Hematopoietic multipotent progenitor cell treated with erythropoietin and hydrocortisone succinate and interleukin-3 and kit ligand, for 8 days (in vitro differentiated cells): Measurements from ENCODE around the gene KCTD10.

Experiments
- DNase-seq: peaks from one replicate; pipeline ENCODE4 v3.0.0-alpha.2; 2015

KCTD10 gene, protein sequence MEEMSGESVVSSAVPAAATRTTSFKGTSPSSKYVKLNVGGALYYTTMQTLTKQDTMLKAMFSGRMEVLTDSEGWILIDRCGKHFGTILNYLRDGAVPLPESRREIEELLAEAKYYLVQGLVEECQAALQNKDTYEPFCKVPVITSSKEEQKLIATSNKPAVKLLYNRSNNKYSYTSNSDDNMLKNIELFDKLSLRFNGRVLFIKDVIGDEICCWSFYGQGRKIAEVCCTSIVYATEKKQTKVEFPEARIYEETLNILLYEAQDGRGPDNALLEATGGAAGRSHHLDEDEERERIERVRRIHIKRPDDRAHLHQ

DNA sequence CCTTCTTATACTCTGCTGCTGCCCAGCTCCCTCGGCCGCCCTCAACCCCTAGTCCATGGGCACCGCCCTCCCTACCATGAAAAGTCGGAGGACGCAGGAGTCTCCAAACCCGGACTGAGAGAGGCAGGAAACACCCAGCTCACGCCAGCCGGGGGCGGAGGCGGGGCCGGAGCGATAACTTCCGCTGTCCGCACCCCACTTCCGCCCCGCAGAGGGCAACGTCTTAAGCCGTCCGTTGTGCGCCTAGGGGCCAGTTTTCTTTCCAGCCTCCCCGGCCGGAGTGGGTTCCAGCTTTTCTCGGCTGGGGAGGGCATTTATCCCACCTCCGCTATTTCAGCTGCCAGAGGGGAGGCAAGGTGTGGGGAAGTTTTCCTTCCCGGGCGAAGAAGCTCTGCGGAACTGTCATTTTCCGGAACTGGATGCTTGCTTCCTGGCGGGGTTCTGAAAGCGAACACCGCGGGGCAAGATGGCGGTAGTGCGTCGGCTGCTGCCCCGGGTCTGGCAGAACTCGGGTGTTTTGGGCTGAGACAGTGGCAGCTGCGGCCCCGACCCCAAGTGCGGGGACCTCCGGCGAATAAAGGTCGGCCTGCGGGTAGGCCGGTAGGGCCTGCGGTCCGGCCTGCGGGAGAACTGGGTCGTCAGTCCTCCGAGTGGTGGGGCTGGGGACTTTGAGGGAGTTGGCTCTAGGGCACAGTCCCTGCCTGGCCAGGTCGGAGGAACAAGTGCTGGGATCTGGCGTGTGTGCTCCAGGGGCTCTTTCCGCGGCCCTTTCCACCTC, at the start of gene KCTD10, which contains the start of gene UBE3B:
TSS of gene KCTD10 (minus strand) at position 116 of the 778 bp plus-strand sequence. CDS start at position 78, 38 bp downstream.
TSS of gene UBE3B (plus strand) at position 450 of the 778 bp plus-strand sequence. CDS start 5,918 bp downstream, outside the sequence.
- DNase-seq: peak; percentile 90

DNA sequence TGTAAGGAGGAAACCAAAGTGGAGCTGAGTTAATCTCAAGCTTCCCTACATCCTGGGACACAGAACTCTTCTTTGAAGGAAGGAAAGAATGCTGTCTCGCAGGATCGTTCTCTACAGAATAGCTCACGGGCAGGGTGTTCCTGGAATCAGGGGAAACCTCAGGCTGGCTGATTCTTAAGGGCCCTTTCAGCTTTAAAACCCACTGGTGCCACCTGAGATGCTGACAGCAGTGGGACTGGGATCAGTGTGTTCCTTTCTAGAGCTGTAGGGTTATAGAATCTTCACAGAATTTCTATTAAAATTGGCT, 48.1 kb upstream of the KCTD10 start:
- DNase-seq: no peak

DNA sequence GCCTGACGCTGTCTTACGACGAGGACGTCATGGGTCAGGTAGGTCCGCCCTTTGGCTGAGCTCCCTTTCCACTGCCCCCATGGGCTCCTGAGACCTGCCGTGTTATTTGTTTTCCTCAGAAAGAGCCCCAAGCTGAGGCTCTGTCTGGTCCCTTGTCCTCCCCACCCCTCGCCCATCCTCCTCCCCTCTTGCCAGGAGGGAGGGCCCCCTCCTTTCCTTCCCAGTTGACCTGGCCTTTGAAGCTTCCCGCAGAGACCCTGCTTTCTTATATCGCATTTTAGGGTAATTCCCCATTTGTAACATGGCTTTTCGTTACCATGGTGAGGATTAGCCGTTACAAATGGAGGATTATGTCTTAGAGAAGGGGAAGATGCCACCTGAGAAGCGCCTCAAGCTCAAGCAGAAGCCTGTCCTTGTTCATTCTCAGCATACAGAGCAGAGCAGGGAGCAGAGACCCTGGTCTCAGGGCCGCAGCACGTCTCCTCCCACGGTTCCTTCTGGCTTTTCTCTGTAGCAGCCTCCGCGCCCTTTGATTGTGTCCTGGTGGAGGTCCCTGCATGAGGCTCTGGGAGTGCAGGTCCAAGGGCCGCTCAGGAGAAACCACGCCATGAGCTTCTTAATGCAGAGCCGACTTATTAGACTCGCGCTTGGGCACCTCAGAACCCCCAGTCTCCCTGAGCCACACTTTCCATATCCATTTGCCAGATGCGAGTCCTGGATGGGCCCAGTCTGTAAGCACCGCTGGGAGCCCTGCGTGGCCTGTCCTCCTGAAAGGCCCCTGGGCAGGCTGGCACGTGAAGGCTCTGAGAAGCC, 47.6 kb upstream of the KCTD10 start:
- no peak for DNase-seq

DNA sequence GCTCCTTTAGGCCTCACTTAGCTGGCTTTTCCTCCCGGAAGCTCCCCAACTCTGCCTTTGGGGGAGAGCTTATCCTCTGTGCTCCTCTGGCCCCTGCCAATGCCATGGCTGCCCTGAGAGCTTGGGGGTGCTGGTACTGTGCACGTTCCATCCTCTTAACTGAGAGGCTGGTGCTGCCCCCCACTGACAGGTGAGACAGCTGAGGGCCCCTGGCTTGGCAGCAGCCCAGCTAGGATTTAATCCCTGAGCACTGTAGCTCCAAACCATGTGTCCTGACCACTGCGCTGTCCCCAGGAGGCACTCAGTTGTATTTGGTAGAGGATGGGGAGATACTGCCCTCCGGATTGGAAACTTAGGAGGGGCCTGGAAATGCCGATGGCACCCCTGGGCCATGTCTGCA, 46.4 kb upstream of the KCTD10 start:
- no peak for DNase-seq

DNA sequence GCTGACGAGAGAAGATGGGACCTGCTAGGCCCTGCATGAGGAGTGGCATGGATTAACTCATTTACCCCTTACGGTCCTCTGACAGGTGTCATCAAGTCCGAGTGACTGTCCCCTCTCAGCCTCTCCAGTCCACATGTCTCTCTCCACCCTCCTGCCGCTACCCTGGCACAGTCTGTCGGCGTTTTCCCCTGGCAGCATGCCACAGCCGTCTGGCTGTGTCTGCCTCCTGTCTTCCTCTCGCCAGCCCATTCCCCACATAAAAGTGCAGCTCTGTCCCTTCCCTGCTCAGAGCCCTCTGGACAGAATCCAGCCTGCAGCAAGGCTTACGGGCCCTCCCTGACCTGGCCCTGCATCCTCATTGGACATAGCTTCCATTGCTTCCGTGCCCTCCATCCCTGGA, 46.0 kb upstream of the KCTD10 start:
- no peak for DNase-seq

DNA sequence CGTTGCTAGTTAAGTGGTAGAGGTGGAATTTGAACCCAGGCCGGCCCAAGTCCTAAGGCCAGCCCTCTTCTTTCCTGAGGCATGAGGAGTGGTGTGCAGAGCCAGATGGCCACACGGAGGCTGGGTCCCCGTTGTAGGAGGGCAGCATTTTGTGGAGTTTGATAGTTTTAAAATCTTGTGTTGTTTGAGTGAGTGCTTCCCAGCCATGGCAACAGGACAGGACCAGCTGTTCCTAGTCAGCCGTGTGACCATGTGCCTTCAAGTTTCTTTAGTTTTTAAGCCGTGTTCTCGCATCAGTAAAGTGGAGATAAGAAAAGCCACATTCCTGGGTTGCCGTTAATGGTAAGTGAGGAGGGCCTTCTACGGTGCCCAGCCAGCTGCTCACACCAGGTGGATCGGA, 44.7 kb upstream of the KCTD10 start:
- no peak for DNase-seq

DNA sequence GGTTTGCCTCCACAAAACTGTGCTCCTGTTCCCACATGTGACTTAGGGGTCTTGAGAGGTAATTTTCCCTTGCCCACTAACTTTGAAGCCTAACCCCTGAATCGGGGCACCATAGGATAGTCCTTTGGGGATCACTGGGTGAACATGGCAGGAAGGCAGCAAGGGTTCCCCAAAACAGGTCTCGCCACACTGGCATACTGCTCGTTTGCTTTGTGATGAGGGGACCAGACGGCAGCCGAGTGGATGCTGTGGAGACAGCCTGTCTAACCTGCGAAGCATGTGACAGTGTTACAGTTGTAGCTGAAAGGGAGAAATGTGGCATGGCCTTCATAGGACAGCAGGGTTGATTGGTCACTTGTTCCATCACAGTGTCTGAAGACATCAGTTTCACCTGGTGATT, 42.7 kb upstream of the KCTD10 start:
- DNase-seq: no peak

DNA sequence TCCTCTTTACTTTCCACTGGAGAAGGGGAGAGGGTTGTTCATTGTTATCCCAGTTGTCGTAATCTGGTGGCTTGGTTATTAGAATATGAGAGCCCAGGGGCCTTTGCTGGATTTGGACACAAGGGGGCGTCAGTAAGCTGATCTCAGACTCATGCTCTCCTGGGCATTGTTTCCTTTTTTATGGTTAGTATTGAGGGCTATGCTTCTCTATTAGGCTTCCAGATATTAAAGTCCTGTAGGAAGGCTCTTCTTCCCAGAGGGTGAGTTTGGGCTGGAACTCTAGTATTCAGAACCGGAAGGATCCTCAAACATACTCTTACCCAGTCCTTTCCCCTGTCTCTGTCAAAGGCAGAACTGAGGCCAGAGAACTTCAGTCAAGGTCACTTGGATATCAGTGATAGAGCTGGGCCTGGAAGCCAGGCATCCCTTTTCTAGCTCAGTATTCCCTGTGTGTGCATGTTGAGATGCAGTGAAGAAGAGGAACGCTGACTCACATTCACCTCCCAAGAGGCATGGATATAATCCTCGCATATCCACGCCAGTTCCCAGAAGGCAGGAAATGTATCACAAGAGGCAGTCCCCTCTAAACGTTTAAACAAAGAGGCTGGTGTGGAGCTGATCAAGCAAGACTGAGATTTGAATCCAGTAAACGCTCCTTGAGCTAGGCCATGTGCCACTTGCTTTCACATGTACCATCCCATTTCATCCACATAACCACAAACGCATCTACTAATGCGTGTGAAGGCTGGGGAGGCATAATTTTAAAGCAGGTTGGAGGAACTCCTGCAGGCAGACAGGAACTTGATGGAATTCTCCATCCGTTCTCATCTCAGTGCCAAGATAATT, 41.9 kb upstream of the KCTD10 start:
- DNase-seq: peak; percentile 57

DNA sequence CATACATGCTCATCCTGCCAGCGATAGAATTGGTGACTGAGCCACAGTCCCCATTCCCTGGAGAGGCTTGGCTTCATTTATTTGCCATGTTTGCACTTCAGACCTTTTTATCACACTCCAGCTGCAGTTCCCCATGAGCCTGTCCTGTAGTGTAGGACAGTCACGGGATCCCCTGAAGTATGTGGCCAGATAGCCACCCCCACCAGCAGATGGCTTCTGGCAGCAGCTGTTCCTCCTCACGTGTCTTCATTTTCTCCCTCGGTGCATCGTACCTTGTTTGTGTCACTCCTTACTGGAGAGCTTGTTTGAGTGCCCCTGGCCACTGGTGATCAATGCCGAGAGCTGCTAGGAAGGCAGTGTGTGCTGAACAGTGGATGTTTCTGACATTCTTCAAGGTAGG, 40.5 kb upstream of the KCTD10 start:
- DNase-seq: no peak

DNA sequence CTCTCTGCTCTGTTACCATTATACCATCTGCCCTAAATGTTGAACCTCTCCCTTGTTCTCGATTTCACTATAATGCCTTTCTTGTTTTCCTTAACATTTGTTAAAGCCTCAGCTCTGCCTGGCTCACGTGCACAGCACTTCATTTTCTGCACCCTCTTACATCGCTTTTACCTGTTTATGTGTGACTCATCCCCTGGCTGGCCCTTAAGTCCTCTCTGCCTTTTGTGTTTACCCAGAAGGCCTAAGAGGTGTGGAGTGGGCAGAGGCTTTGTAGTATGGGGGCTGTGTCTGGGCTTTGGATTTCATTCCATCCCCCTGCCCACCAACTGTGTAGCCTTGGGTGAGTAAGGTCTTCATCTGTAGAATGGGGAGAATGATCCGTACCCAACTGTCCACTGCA, 36.9 kb upstream of the KCTD10 start:
- DNase-seq: no peak

DNA sequence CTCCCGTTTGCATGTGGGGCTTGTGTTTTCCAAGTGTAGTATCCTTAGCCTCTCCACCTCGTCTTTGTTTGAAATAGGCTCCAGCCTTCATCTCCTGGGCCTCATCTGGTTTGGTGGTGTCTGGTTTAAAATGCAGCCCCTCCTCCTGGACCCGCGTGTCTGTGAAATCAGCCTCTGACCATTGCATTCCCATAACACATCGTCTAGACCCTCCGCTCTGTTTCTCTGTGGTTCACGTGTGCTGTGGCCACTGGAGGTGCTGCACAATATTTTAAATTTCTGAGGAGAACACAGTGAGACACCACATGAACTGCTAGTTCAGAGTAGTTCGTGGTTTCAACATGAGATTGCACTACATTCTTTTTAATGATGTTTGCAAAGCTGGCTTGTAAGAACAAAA, 36.0 kb upstream of the KCTD10 start:
- DNase-seq: no peak

DNA sequence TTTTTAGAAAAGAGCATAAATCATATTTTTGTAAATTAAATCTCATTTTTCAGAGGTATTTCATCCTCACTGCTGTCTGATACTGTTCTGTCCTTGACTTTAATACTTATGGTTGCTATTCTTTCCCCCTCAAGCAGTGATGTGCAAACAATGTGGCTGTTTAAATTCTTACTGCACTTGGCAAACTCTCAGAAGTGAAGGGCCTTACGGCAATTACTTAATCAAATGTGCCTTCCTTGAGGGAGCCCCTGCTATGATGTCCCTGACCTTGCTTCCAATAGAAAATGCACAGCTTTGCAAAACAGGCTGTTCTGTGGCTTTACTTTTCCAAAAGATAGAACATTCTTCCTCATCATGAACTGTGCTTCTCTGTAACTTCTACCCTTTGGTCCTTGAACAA, 35.5 kb upstream of the KCTD10 start:
- no peak for DNase-seq

DNA sequence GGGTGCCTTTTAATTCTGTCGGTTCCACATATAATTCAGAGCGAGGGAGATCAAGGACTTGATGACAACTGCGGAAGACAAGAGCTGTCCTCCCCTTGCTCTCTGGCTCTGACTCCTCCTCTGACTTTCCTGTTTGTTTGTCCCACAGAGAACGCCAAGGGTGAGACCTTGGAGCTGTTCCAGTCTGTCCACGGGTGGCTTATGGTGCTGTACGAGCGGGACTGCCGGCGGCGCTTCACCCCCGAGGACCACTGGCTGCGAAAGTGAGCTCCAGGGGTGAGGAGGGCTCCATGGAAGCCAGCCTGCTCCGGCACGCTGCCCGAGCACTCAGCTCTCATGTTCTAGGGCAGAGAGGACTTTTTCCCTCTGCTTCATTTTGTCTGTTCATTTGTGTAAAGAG, 33.1 kb upstream of the KCTD10 start:
- no peak for DNase-seq

DNA sequence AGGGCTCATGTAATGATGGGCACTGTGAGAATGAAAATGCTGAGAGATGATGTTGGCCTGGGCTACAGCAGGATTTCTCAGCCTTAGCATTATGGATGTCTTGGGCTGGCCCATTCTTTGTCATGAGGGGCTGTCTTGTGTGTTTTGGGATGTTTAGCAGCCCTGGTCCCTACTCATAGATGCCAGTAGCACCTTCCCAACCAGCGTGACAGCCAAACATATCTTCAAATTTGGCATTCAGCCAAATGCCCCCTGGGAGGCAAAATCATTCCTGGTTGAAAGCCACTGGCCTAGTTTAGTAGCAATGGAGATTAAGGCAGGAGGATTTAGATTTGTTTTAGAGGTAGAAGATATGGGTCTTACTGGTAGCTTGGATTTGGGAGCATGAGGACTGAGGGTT, 27.0 kb upstream of the KCTD10 start:
- DNase-seq: no peak

DNA sequence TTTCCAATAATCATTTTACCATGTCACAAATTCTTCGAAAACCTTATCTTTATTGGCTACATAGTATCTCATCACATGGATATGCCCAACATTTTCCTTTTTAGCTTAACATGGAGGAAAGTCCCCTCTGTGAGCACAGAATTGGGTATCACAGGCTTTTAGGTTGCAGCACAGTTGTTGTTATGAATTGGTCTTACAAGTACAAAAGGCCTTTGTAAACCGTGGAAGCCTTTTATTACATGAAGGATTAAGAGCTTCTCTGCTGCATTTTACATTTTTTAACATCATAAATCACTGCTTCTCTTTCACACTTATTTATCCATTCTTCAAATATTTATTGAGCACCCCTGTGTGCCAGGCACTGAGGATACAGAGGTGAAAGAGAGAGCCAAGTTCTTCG, 26.5 kb upstream of the KCTD10 start:
- no peak for DNase-seq

DNA sequence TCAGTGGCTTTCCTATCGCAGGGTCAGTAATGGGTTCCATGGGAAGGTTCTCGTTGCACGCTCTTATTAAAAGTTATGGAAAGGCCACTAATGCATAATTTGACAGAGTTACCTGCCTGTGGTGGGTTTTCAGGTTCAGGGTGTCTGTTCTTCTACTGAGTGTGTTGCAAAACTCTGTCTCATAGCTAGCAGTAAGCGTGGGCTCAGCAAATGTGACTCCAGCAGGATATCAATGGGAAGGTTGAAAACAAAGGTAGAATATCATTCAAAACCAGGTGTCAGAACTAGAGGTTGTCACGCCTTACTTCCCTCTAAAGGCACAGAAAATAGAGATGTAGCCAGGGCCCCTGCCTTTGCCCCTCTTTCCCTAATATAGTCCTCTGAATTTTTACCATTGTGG, 25.2 kb upstream of the KCTD10 start:
- no peak for DNase-seq

DNA sequence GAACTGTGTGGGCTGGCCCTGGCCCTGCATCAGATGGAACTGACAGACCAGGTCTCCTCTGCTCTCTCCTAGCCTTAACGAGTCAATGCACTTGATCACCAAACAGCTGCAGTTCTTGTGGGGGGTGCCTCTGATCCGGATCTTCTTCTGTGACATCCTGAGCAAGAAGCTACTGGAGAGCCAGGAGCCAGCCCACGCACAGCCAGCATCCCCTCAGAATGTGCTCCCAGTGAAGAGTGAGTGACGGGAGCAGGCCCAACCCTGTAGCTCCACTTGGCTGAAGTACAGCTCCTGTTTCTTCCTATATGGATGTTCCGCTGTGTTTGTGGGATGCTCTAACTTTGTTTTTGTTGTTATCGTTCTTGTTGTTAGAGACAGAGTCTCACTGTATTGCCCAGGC, 24.2 kb upstream of the KCTD10 start:
- no peak for DNase-seq

DNA sequence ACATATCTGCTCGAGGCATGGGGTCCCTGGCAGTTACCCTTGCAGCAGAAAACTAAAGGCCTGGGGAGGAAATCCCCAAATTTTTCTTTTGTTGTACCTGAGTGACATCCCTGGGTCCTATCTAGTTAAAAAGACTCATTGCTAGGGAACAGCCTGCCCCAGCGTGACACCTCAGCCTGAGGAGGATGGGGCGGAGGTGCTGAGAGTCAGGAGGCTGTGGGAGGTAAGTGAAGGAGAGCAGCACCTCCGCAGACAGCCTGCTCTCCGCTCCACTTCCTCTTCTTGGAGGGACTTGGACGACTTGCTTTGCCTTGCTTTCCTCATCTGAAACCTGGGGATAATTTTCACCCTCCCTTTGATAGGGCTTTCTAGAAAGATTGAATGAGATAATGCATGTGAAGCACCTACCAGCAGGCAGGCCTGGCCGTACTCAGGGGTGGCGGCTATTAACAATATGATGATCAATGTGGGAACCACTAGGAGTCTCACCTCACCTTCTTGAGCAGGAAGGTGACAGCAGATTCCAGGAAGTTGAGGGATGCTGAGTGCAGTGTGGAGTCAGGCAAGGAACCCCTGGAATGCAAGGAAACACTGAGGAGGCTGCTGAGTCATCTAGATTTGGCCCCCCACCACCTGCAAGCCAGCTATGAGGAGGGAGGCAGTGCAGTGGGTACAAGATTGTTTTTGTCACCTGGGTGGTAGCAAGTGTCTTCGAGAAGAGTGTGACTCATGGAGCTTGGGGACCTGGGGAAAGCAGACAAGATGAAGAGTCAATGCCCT, 23.5 kb upstream of the KCTD10 start:
- DNase-seq: no peak

DNA sequence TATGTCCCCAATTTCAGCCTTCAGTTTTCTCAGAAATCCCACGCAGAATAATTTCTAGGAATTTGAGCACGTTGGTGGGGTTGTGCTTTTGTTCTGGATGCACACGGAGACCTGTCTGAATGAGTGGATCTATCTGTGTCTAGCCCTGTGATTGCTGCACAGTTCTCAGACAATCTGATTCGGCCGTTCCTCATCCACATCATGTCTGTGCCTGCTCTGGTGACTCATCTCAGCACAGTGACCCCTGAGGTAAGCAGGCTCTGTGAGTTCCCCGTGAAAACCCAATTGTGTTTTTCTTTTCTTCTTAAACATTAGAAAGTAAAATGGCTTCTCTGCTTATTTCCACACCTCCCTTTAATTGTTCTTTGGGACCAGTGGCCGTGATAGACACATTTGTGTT, 20.6 kb upstream of the KCTD10 start:
- DNase-seq: no peak

DNA sequence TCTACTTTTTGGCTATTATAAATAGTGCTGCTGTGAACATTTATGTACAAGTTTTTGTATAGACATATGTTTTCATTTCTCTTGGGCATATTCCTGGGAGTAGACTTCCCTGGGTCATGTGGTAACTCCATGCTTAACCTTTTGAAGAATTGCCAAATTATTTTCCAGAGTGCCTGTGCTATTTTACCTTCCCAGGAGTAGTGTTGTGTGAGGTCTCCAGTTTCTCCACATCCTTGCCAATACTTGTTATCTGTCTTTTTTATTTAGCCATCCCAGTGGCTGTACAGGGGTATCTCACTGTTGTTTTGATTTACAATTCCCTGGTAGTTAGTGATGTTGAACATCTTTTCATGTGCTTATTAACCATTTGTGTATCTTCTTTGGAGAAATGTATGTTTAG, 19.2 kb upstream of the KCTD10 start:
- no peak for DNase-seq

DNA sequence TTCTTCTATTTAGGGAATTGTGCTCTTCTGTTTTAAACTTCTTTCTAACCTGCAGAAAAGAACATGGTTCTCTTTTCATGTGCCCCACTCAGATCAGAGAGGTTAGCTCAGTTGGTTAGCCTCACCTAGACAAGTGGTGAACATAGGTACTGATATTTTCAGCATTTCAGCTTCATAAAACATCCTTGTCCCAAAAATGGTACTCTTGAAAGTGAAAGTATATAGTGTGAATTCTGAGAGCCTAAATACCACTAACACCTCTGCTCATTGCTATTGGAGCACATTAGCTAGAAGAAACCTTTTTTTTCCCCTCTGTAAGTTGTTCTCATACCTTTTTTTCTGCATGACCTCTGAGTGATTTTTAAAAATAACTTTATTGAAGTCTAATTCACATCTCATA, 17.9 kb upstream of the KCTD10 start:
- DNase-seq: no peak

DNA sequence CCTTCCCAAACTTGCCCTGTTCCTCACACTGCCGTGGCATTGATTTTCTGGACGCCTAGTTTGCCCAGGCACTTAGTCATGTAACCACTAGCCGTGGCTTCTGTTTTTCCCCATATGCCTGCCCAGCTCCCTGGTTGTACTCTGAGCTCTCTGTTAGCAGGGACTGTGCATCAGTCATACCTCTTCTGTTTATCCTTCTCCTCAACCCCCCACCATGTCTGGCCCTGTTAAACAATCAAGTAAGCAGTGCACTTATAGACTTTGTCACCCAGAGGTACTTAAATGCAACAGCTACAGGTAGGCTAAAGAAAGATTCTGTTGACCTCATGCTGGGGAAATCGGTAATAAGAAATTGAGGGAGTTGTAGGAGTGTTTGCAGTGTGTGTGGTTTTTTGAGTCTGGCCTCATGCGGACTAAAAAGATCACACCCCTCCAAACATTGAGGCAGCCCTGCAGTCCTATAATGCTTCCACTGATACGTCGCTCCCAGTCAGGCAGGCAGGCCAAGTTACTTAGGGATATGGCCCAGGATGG, 17.3 kb upstream of the KCTD10 start:
- DNase-seq: no peak
